OCI-LY3 (cell line): ENCODE measurements around the gene CHID1.

Experiments
- H2AFZ ChIP-seq: fragments of 200-600, 300-600 bp; shearing (Covaris generic); 2 replicates; pipeline ENCODE4 v1.6.0; 2014; ENCODE audit warnings: antibody characterized with exemption, low read depth, low read length
- H3K27ac ChIP-seq: fragments of 200-600, 300-600 bp; sonication (generic); 2 replicates; pipeline ENCODE4 v1.5.1; 2014; ENCODE audit warnings: mild to moderate bottlenecking, low read length, moderate library complexity, mixed read lengths
- H3K27me3 ChIP-seq: fragments of 200-600, 300-600 bp; sonication (generic); 2 replicates; pipeline ENCODE4 v1.6.1; 2014; ENCODE audit warnings: low read depth, low read length, mixed read lengths
- H3K36me3 ChIP-seq: fragments of 200-600, 300-600 bp; sonication (generic); replicated peaks from 2 replicates; pipeline ENCODE3; 2014; ENCODE audit warnings: low read depth, low read length, mixed read lengths
- H3K4me1 ChIP-seq: fragments of 300-600, 200-600 bp; sonication (generic); 2 replicates; pipeline ENCODE4 v1.6.1; 2014; ENCODE audit warnings: low read length, mixed read lengths
- H3K4me2 ChIP-seq: fragments of 200-600, 300-600 bp; sonication (generic); 2 replicates; pipeline ENCODE4 v1.6.1; 2014; ENCODE audit warnings: low read length, mixed read lengths
- H3K4me3 ChIP-seq: fragments of 300-600, 200-600 bp; sonication (generic); 2 replicates; pipeline ENCODE4 v1.5.1; 2014; ENCODE audit warnings: antibody characterized with exemption, mild to moderate bottlenecking, low read length, moderate library complexity
- H3K79me2 ChIP-seq: fragments of 300-600, 200-600 bp; shearing (Covaris generic); 2 replicates; pipeline ENCODE4 v1.6.1; 2014; ENCODE audit warnings: mild to moderate bottlenecking, low read length, mixed read lengths
- H3K9ac ChIP-seq: fragments of 300-600, 200-600 bp; shearing (Covaris generic); 2 replicates; pipeline ENCODE4 v1.6.0; 2014; ENCODE audit warnings: mild to moderate bottlenecking, low read length, moderate library complexity
- H3K9me3 ChIP-seq: fragments of 200-600, 300-600 bp; shearing (Covaris generic); 2 replicates; pipeline ENCODE4 v1.6.1; 2014; ENCODE audit warnings: low read length, mixed read lengths; ENCODE audit not compliant: insufficient read depth
- H4K20me1 ChIP-seq: fragments of 200-600, 300-600 bp; sonication (generic); 2 replicates; pipeline ENCODE4 v1.6.1; 2016; ENCODE audit warnings: low read length, mixed read lengths; ENCODE audit not compliant: insufficient read depth
- CTCF ChIP-seq: fragments of 200-600, 300-600 bp; sonication (generic); IDR thresholded peaks from 2 replicates; pipeline ENCODE4 v1.5.1; 2014; ENCODE audit warnings: antibody characterized with exemption, low read length, low read depth
- EZH2phosphoT487 ChIP-seq: fragments of 200-600 bp; shearing (Covaris generic); IDR thresholded peaks from 2 replicates; pipeline ENCODE4 v1.6.1; 2018; ENCODE audit warnings: antibody characterized with exemption, mixed run types, low read depth

Gene CHID1

GRCh38 chr11:869399-870126 is 41.0 kb downstream of the CHID1 start:
- no peaks in the 10 kb centered on the region for H3K4me1 ChIP-seq
- TF ChIP-seq CTCF (no peak), EZH2phosphoT487 (no peak)
- no peaks in the 10 kb centered on the region for H3K79me2 ChIP-seq
- H4K20me1 ChIP-seq = peaks cover 3% of the 10 kb centered on the region; the same call in 1 of the 2 replicates
- no peak overlapping the region for H2AFZ ChIP-seq
- H3K27me3 ChIP-seq = no peaks in the 10 kb centered on the region
- no peak overlapping the region for H3K9ac ChIP-seq
- no peaks in the 10 kb centered on the region for H3K9me3 ChIP-seq
- no peak overlapping the region for H3K4me3 ChIP-seq
- H3K4me2 ChIP-seq = no peak overlapping the region
- H3K27ac ChIP-seq = no peak overlapping the region
- no peaks in the 10 kb centered on the region for H3K36me3 ChIP-seq

- Histone ChIP-seq H3K4me3 (no peak overlapping the region), H3K9me3 (no peaks in the 10 kb centered on the region), H3K9ac (no peak overlapping the region), H3K4me2 (no peak overlapping the region), H2AFZ (no peak overlapping the region), H3K79me2 (no peaks in the 10 kb centered on the region), H3K27me3 (no peaks in the 10 kb centered on the region), H4K20me1 (peaks cover 3% of the 10 kb centered on the region; the same call in 1 of the 2 replicates), H3K4me1 (no peaks in the 10 kb centered on the region), H3K36me3 (no peaks in the 10 kb centered on the region), H3K27ac (no peak overlapping the region)
- TF ChIP-seq EZH2phosphoT487 (no peak), CTCF (no peak)
These were observed 41.8 kb downstream of the CHID1 start for GRCh38 chr11:868802-869201.

GRCh38 chr11:868394-868793 is 42.2 kb downstream of the CHID1 start:
- H3K79me2 ChIP-seq = no peaks in the 10 kb centered on the region
- H3K9ac ChIP-seq = no peak overlapping the region
- H3K4me1 ChIP-seq = no peaks in the 10 kb centered on the region
- no peak overlapping the region for H3K4me2 ChIP-seq
- no peaks in the 10 kb centered on the region for H3K27me3 ChIP-seq
- H2AFZ ChIP-seq = no peak overlapping the region
- H3K36me3 ChIP-seq = no peaks in the 10 kb centered on the region
- H3K9me3 ChIP-seq = no peaks in the 10 kb centered on the region
- no peak for TF ChIP-seq CTCF
- TF ChIP-seq EZH2phosphoT487 = no peak
- H4K20me1 ChIP-seq = peaks cover 3% of the 10 kb centered on the region; the same call in 1 of the 2 replicates
- H3K4me3 ChIP-seq = no peak overlapping the region
- no peak overlapping the region for H3K27ac ChIP-seq

- Histone ChIP-seq H3K36me3 (no peaks in the 10 kb centered on the region), H2AFZ (no peak overlapping the region), H3K4me2 (no peak overlapping the region), H3K27me3 (no peaks in the 10 kb centered on the region), H3K9me3 (no peaks in the 10 kb centered on the region), H4K20me1 (peaks cover 3% of the 10 kb centered on the region; the same call in 1 of the 2 replicates), H3K4me3 (no peak overlapping the region), H3K27ac (no peak overlapping the region), H3K9ac (no peak overlapping the region), H3K4me1 (no peaks in the 10 kb centered on the region), H3K79me2 (no peaks in the 10 kb centered on the region)
- TF ChIP-seq EZH2phosphoT487 (no peak), CTCF (no peak)
These were observed 42.7 kb downstream of the CHID1 start for GRCh38 chr11:867856-868358.
